Limb (tissue), 2 donors: ENCODE measurements around the gene MACIR.
"Not testable (repeated sequence)": the region's sequence is repeated elsewhere in the genome, so short reads cannot be mapped to it uniquely, and the experiment has no call there.

Experiments
- DNase-seq, 2 donors: peaks; one replicate each; pipeline ENCODE4 v3.0.0-alpha.2; 2016; ENCODE audit errors: extremely low spot score in 2 of 2

The MACIR gene

GRCh38 chr5:103258368-103258956 is at the start of gene MACIR:
Gene MACIR (plus strand): TSS chr5:103258763. CDS start chr5:103275920, 17,157 bp downstream.
- DNase-seq: peak; percentile 96

- DNase-seq: no peak
Measured at GRCh38 chr5:103209065-103209464, 49.5 kb upstream of the MACIR start.

- DNase-seq: no peak
Measured at GRCh38 chr5:103210952-103211351, 47.6 kb upstream of the MACIR start.

GRCh38 chr5:103211576-103212561 is 46.7 kb upstream of the MACIR start:
- DNase-seq: no peak

- DNase-seq: no peak
Measured at GRCh38 chr5:103216137-103216536, 42.4 kb upstream of the MACIR start.

- no peak for DNase-seq
Measured at GRCh38 chr5:103216697-103217096, 41.9 kb upstream of the MACIR start.

- DNase-seq: no peak
Measured at GRCh38 chr5:103217101-103217500, 41.5 kb upstream of the MACIR start.

- DNase-seq: no peak
Measured at GRCh38 chr5:103218164-103218563, 40.4 kb upstream of the MACIR start.

GRCh38 chr5:103219074-103219473 is 39.5 kb upstream of the MACIR start:
- not testable (repeated sequence) for DNase-seq

GRCh38 chr5:103223031-103223955 is 35.3 kb upstream of the MACIR start:
- DNase-seq: no peak

GRCh38 chr5:103224118-103224893 is 34.3 kb upstream of the MACIR start:
- DNase-seq: no peak

- no peak for DNase-seq
Measured at GRCh38 chr5:103224894-103225246, 33.7 kb upstream of the MACIR start.

GRCh38 chr5:103228061-103228460 is 30.5 kb upstream of the MACIR start:
- no peak for DNase-seq

GRCh38 chr5:103228588-103228987 is 30.0 kb upstream of the MACIR start:
- DNase-seq: no peak

GRCh38 chr5:103232393-103232999 is 26.1 kb upstream of the MACIR start:
- no peak for DNase-seq

- DNase-seq: no peak
Measured at GRCh38 chr5:103234239-103234975, 24.2 kb upstream of the MACIR start.

- DNase-seq: no peak
Measured at GRCh38 chr5:103235891-103236290, 22.7 kb upstream of the MACIR start.

GRCh38 chr5:103237778-103238177 is 20.8 kb upstream of the MACIR start:
- DNase-seq: no peak

GRCh38 chr5:103243665-103244064 is 14.9 kb upstream of the MACIR start:
- no peak for DNase-seq

- no peak for DNase-seq
Measured at GRCh38 chr5:103244398-103244797, 14.2 kb upstream of the MACIR start.
